Breast epithelium (tissue), 4 donors: ENCODE measurements around the gene SH3TC1. TPM values are rescaled to one million over a fixed set of nuclear protein-coding genes. Genes with fewer than 3 reads are reported as not detected.

ENCODE experiments used
- DNase-seq, 2 donors: peaks; one replicate each; pipeline ENCODE4 v3.0.0-alpha.2; 2019; ENCODE audit warnings: low spot score in 2 of 2
- H3K27ac ChIP-seq, 2 donors: fragments of 200-600 bp; sonication (generic) in 1 of 2; one replicate each; pipeline ENCODE4 v1.5.1; 2016 to 2019; ENCODE audit warnings: mild to moderate bottlenecking in 1 of 2
- H3K27me3 ChIP-seq, 2 donors: fragments of 200-600 bp; sonication (generic) in 1 of 2; one replicate each; pipeline versions ENCODE4 v1.5.1 to v1.6.0; 2017 to 2019; ENCODE audit warnings: control low read depth in 1 of 2, mild to moderate bottlenecking in 1 of 2
- H3K36me3 ChIP-seq: fragments of 200-600 bp; one replicate; pipeline ENCODE4 v1.5.1; 2019
- H3K4me1 ChIP-seq, 2 donors: fragments of 200-600 bp; sonication (generic); one replicate each; pipeline ENCODE4 v1.5.1; 2016 to 2019; ENCODE audit warnings: control low read depth in 1 of 2
- H3K4me3 ChIP-seq, 3 donors: fragments of 200-600 bp; sonication (generic); 1 replicate in 2 of 3; 2 replicates in 1 of 3; pipeline ENCODE4 v1.5.1; 2016 to 2019; ENCODE audit warnings: mild to moderate bottlenecking in 3 of 3, moderate library complexity in 2 of 3
- H3K9me3 ChIP-seq, 2 donors: fragments of 200-600 bp; sonication (generic) in 1 of 2; one replicate each; pipeline ENCODE4 v1.5.1; 2016 to 2019; ENCODE audit warnings: control low read depth in 1 of 2
- CTCF ChIP-seq, 3 donors: fragments of 450-650 bp; IDR thresholded peaks; one replicate each; pipeline ENCODE4 v1.5.1; 2016 to 2017; ENCODE audit warnings: antibody characterized with exemption in 3 of 3, mild to moderate bottlenecking in 3 of 3, moderate library complexity in 3 of 3
- POLR2A ChIP-seq: fragments of 450-650 bp; IDR thresholded peaks from one replicate; pipeline ENCODE4 v1.6.1; 2016; ENCODE audit warnings: antibody characterized with exemption, mild to moderate bottlenecking, moderate library complexity
- POLR2AphosphoS5 ChIP-seq, 3 donors: sonication (generic); formaldehyde crosslinking; IDR thresholded peaks; one replicate each; pipeline ENCODE4 v1.6.1; 2017; ENCODE audit warnings: antibody characterized with exemption in 3 of 3
- intact Hi-C: fragments of 100-400 bp; cut with DNase I; formaldehyde crosslinking; loops from one replicate; pipeline ENCODE4 v1.15.1; 2023; ENCODE audit warnings: low total_unique reads
- total RNA-seq, 3 donors: library from RNA; depleted of rRNA; stranded (reverse); fragments of >200 nt; gene quantifications; one replicate each; pipeline ENCODE4 v1.1.0, GENCODE V29; 2016

The SH3TC1 gene
- total RNA-seq, 3 donors from 2014 or later: 16.4 to 28.8 (median 17.3) TPM

- no peak overlapping the region for H3K27ac ChIP-seq
- DNase-seq: no peak
- H3K4me3 ChIP-seq: no peak overlapping the region
- no peaks in the 10 kb centered on the region for H3K9me3 ChIP-seq
- no peaks in the 10 kb centered on the region for H3K27me3 ChIP-seq
- H3K4me1 ChIP-seq: no peaks in the 10 kb centered on the region
- H3K36me3 ChIP-seq: no peaks in the 10 kb centered on the region
- no peak for TF ChIP-seq POLR2A
- TF ChIP-seq CTCF (IDR thresholded peaks at IDR 0.05): no peak
- TF ChIP-seq POLR2AphosphoS5 (IDR thresholded peaks at IDR 0.05): no peak
- intact Hi-C loops: no loop called here
Observed at GRCh38 chr4:8283161-8283560, 84.1 kb downstream of the SH3TC1 start.

DNA sequence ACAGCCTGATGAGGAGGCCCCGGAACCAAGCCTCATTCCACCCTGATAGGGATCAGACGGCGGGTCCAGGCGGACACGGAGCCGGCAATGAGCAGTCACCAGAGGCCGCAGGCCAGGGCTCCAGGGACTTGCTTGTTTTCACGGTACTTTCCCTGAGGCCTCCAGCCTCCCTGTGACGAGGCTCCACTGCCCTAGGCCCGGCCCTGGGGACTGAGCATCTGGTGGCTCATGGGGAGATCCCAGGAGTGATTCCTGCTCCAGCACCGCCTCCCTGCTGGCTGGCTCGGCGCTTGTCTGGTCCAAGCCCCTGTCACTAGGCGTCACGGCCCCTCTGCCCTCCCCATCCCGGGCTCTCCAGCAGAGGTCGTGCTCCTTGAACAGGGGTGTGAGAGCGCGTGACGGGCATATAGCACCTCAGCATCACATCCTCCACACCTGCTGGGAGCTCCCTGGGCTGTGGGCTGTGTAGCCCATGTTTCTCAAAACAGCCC, 84.6 kb downstream of the SH3TC1 start:
- peak overlapping the region in 1 of 2 donors; percentile 12 for H3K27ac ChIP-seq
- intact Hi-C loops: no loop called here
- DNase-seq: no peak

DNA sequence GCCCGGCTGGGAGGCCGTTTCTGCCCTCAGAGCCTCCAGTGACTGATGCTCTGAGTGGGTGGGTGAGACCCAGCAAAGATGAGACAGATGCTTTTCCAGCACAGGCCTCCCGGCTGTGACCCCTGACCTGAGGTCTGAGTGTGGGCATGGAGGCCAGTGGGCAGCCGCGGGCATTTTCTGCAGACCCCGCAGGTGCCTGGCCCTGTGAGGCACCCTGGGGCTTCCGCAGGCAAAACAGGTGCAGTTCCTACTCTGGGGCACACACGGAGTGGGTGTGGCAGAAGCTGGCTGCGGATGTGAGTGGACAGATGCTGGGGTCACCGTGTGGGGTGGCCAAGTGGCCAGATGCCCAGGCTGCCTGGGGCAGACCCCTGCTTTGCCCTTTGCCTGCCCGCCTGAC, 85.3 kb downstream of the SH3TC1 start:
- no peak for DNase-seq
- Histone ChIP-seq H3K4me1 (no peaks in the 10 kb centered on the region), H3K9me3 (no peaks in the 10 kb centered on the region), H3K4me3 (no peak overlapping the region), H3K27me3 (no peaks in the 10 kb centered on the region), H3K36me3 (no peaks in the 10 kb centered on the region), H3K27ac (peak overlapping the region in 1 of 2 donors; percentile 12)
- TF ChIP-seq POLR2AphosphoS5 (IDR thresholded peaks at IDR 0.05): no peak
- TF ChIP-seq POLR2A: no peak
- no peak for TF ChIP-seq CTCF (IDR thresholded peaks at IDR 0.05)
- intact Hi-C loops: no loop called here

More for the DNA sequence above, 84.6 kb downstream of the SH3TC1 start:
- no peak overlapping the region for H3K4me3 ChIP-seq
- TF ChIP-seq CTCF (IDR thresholded peaks at IDR 0.05): no peak
- no peak for TF ChIP-seq POLR2AphosphoS5 (IDR thresholded peaks at IDR 0.05)
- no peak for TF ChIP-seq POLR2A
- no peaks in the 10 kb centered on the region for H3K9me3 ChIP-seq
- H3K27me3 ChIP-seq: no peaks in the 10 kb centered on the region
- no peaks in the 10 kb centered on the region for H3K4me1 ChIP-seq
- no peaks in the 10 kb centered on the region for H3K36me3 ChIP-seq

DNA sequence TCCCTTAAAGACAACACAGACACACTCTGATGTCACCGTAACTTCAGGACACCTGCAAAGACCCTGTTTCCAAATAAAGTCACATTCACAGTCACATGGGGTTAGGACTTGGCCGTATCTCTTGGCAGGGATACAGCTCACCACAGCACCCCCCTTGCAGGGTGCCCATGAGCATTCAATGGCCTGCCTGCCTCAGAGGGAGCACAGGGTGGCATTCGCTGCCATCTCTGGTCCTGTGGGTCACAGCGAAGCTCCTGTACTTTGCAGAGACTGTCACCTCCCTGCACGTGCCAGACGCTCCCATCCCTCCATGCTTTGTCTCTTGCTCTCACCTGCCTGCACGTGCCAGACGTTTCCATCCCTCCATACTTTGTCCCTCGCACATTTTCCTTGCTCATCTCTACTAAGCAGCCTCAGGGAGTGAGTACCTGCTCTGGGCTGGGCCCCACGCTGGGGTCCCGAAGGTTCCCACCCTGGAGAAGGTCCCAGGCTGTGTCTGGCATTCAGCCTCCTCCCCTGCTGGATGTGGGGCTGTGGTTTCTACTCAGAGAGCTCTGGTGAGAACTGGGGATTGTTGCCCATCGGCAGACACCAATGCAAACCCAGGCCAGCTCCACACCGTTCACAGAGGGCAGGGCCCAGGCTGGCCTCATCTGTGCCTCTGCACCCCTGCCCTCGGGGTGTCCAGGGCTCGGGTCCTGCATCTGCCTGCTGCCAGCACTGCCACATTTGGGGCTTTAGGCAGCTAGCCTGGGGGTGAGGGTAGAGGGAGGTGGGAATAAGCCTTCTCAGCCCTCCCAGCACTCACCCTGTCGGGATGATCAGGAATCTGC, 86.3 kb downstream of the SH3TC1 start:
- no peak for DNase-seq
- no peak for TF ChIP-seq POLR2AphosphoS5 (IDR thresholded peaks at IDR 0.05)
- TF ChIP-seq POLR2A: no peak
- no peak for TF ChIP-seq CTCF (IDR thresholded peaks at IDR 0.05)
- Histone ChIP-seq H3K4me3 (no peak overlapping the region), H3K36me3 (no peaks in the 10 kb centered on the region), H3K27me3 (no peaks in the 10 kb centered on the region), H3K4me1 (no peaks in the 10 kb centered on the region), H3K9me3 (no peaks in the 10 kb centered on the region), H3K27ac (no peak overlapping the region)
- intact Hi-C loops: no loop called here

DNA sequence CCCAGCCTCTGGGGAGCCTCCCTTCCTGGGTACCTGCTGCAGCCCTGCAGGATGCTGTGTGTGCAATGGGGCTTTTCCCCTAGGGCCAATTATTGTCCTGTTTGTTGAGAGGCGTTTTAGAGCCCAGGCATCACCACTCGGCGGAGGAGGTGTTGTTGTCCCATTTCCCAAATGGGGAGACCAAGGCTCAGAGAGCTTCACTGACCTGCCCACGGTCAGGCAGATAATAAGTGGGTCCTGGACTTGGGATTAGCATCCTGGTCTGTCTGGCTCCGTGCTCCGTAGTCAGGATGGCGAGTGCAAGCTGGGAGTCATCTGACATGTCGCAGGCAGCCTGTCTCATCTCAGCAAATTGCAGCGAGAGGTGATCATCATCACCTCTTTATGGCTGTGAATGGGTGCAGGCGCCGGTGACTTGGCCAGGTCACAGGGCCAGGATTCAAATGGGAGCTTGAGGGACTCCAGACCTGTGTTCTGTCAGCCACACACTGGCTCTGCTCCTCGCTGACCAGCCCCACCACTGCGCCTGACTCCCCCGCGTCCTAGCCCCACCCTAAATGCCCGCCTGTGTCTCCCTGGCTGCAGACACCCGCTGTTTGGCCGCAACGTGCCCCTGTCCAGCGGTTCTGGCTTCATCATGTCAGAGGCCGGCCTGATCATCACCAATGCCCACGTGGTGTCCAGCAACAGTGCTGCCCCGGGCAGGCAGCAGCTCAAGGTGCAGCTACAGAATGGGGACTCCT, 87.1 kb downstream of the SH3TC1 start:
- H3K9me3 ChIP-seq: no peaks in the 10 kb centered on the region
- intact Hi-C loops: no loop called here
- H3K4me3 ChIP-seq: no peak overlapping the region
- DNase-seq: no peak
- no peaks in the 10 kb centered on the region for H3K4me1 ChIP-seq
- no peaks in the 10 kb centered on the region for H3K27me3 ChIP-seq
- no peak overlapping the region for H3K27ac ChIP-seq
- TF ChIP-seq POLR2A: no peak
- TF ChIP-seq POLR2AphosphoS5 (IDR thresholded peaks at IDR 0.05): no peak
- TF ChIP-seq CTCF (IDR thresholded peaks at IDR 0.05): no peak
- no peaks in the 10 kb centered on the region for H3K36me3 ChIP-seq
